ENCODE results near the gene TRAPPC8. TPM values are rescaled to one million over a fixed set of nuclear protein-coding genes. Genes with fewer than 3 reads are reported as not detected.

Gene TRAPPC8
- total RNA-seq, 1 donor from 2014 or later = 34.6 TPM

GRCh38 chr18:31857526-31858106 is 85.3 kb downstream of the TRAPPC8 start:
- H3K9me3 ChIP-seq (replicated peaks) = no peaks in the 10 kb centered on the region
- peaks cover 88% of the 10 kb centered on the region for H3K36me3 ChIP-seq
- H3K4me3 ChIP-seq = no peak overlapping the region
- no peaks in the 10 kb centered on the region for H3K27me3 ChIP-seq (ENCODE audit: low read depth)
- intact Hi-C loops (cut with micrococcal nuclease) = no loop called here
- no peaks in the 10 kb centered on the region for H3K4me1 ChIP-seq
- TF ChIP-seq, protein P1, sequence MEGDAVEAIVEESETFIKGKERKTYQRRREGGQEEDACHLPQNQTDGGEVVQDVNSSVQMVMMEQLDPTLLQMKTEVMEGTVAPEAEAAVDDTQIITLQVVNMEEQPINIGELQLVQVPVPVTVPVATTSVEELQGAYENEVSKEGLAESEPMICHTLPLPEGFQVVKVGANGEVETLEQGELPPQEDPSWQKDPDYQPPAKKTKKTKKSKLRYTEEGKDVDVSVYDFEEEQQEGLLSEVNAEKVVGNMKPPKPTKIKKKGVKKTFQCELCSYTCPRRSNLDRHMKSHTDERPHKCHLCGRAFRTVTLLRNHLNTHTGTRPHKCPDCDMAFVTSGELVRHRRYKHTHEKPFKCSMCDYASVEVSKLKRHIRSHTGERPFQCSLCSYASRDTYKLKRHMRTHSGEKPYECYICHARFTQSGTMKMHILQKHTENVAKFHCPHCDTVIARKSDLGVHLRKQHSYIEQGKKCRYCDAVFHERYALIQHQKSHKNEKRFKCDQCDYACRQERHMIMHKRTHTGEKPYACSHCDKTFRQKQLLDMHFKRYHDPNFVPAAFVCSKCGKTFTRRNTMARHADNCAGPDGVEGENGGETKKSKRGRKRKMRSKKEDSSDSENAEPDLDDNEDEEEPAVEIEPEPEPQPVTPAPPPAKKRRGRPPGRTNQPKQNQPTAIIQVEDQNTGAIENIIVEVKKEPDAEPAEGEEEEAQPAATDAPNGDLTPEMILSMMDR (IDR thresholded peaks at IDR 0.05; ENCODE audit: borderline replicate concordance) = no peak
- H3K27ac ChIP-seq (replicated peaks) = no peak overlapping the region
- DNase-seq = no peak

DNA sequence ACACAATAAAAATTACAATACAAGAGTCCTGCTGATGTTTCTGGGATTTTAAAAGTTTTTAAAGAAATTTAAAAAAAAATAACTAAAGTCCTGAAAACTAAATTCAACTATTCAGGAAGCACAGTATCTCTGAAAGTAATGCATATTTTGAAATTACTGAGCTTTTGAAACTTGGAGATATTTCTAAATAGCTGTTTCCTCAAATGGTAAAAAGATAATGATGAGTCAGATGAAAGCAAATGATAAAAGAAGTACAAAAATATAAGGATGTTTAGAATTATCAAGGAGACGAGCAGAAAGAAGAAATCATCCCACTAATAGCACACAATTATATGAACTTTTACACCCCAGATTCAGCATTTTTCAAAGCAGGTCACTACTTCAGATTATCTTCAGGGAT is 92.1 kb downstream of the TRAPPC8 start:
- intact Hi-C loops (cut with micrococcal nuclease) = no loop called here
- Histone ChIP-seq H3K9me3 (replicated peaks) (no peaks in the 10 kb centered on the region), H3K4me3 (no peak overlapping the region), H3K27ac (replicated peaks) (no peak overlapping the region), H3K36me3 (peaks cover 90% of the 10 kb centered on the region), H3K4me1 (no peaks in the 10 kb centered on the region), H3K27me3 (ENCODE audit: low read depth) (no peaks in the 10 kb centered on the region)
- no peak for DNase-seq
- TF ChIP-seq, protein P1 (IDR thresholded peaks at IDR 0.05; ENCODE audit: borderline replicate concordance) = no peak

DNA sequence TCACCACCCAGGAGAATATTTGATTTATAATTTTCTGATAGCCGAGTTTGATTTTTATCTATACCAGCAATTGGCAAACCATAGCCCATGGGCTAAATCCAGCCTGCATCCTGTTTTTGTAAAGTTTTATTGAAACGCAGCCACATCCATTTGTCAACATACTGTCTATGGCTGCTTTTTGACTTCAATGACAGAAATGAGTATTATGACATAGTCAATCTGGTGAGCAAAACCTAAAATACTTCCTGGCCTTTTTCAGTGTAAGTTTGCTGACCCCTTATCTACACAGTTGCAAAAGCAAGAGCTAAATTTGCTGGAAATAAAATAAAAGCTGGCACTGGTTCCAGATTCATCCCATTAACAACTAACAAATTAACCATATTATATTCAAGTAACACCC is 102.4 kb downstream of the TRAPPC8 start:
- Histone ChIP-seq H3K4me1 (no peaks in the 10 kb centered on the region), H3K27ac (replicated peaks) (no peak overlapping the region), H3K4me3 (no peak overlapping the region), H3K27me3 (ENCODE audit: low read depth) (no peaks in the 10 kb centered on the region), H3K36me3 (peaks cover 71% of the 10 kb centered on the region), H3K9me3 (replicated peaks) (no peaks in the 10 kb centered on the region)
- intact Hi-C loops (cut with micrococcal nuclease) = no loop called here
- TF ChIP-seq, protein P1 (IDR thresholded peaks at IDR 0.05; ENCODE audit: borderline replicate concordance) = no peak
- DNase-seq = no peak

DNA sequence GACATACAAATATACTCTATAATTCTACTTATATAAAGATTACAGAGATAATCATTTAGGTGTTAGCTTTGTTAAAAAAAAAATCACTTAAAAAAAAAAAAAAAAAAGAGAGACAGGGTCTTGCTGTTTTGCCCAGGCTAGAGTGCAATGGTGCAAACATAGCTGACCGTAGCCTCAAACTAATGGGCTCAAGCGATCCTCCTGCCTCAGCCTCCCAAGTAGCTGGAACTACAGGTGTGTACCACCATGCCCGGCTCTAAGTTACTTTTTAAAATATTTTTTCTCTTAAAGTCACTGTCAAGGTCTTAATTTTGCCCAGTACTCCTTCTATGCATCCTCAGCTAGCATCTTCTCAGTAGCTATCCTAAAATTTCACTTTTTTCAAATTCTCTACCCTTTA is 105.0 kb downstream of the TRAPPC8 start:
- Histone ChIP-seq H3K36me3 (peaks cover 72% of the 10 kb centered on the region), H3K27me3 (ENCODE audit: low read depth) (no peaks in the 10 kb centered on the region), H3K27ac (replicated peaks) (no peak overlapping the region), H3K4me1 (no peaks in the 10 kb centered on the region), H3K4me3 (no peak overlapping the region), H3K9me3 (replicated peaks) (no peaks in the 10 kb centered on the region)
- TF ChIP-seq, protein P1 (IDR thresholded peaks at IDR 0.05; ENCODE audit: borderline replicate concordance) = no peak
- DNase-seq = no peak
- intact Hi-C loops (cut with micrococcal nuclease) = no loop called here

DNA sequence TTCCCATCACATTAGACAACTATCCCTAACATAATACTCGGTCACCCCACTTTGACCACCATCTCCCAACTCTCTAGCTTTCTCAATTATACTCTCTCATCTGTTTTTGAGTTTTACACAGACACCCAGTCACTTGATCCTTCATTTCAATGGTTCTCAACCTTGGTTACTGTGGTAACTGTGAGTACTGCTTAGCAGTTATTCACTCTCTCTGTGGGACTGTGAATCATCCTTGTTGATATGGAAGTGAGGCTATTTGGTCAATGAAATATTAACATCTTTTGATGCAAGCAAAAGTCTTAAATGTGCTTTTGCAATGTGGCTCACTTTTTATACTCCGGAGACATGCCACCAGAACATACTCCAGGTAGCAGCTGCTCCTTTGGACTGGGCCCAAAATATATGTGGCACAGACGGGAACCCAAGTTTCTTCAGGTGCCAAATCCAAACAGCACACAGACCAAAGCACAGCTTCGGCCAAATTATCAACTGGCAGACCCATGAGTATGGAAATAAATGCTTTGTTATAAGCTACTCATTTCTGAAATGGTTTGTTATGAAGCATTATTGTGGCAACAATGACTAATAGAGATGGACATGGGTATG is 107.3 kb downstream of the TRAPPC8 start:
- Histone ChIP-seq H3K36me3 (peaks cover 77% of the 10 kb centered on the region), H3K27me3 (ENCODE audit: low read depth) (no peaks in the 10 kb centered on the region), H3K9me3 (replicated peaks) (no peaks in the 10 kb centered on the region), H3K27ac (replicated peaks) (no peak overlapping the region), H3K4me3 (no peak overlapping the region), H3K4me1 (no peaks in the 10 kb centered on the region)
- DNase-seq = no peak
- TF ChIP-seq, protein P1 (IDR thresholded peaks at IDR 0.05; ENCODE audit: borderline replicate concordance) = no peak
- intact Hi-C loops (cut with micrococcal nuclease) = no loop called here

Data from left ventricle myocardium inferior (tissue), 1 donor.